Left ventricle myocardium superior (tissue), 1 donor: ENCODE data around the gene HOXA2. TPM values are rescaled to one million over a fixed set of nuclear protein-coding genes. Genes with fewer than 3 reads are reported as not detected.

Source experiments
- ATAC-seq: fragments of 200-7000 bp; cut with Tn5 transposase; one replicate; pipeline ENCODE4 v1.9.1; 2020; ENCODE audit warnings: mild to moderate bottlenecking, moderate library complexity
- DNase-seq: peaks from one replicate; pipeline ENCODE4 v3.0.0-alpha.2; 2020
- intact Hi-C: fragments of 100-400 bp; cut with micrococcal nuclease; formaldehyde crosslinking; loops from one replicate; pipeline ENCODE4 v1.11.0; 2022
- long read RNA-seq: library from polyadenylated mRNA; unstranded; transcript quantifications from one replicate; pipeline ENCODE4 v2.0.0, GENCODE V29; 2021
- total RNA-seq: library from RNA; stranded (reverse); fragmentation: NEBNext Ultra II Directional; extraction: Animal tissue kit (Norgen Biotek cat#: 25700); gene quantifications from one replicate; pipeline ENCODE4 v1.2.1, GENCODE V29; 2021
- donor health status: DM: no; HTN: yes; CAD: no; lungs with severe emphysema.

The HOXA2 gene
- total RNA-seq, result 0.12 TPM
- long read RNA-seq, result 0 reads

GRCh38 chr7:27102581-27103442 lies at the start of gene HOXA2:
Gene HOXA2, minus strand, starts transcription at chr7:27102683. Its CDS starts 183 bp downstream, at chr7:27102500.
- ATAC-seq (no peak), DNase-seq (no peak)
- intact Hi-C loops, result no loop called here

- ATAC-seq, result no peak
- intact Hi-C loops, result no loop called here
- no peak for DNase-seq
Measured at GRCh38 chr7:27151341-27151930, 49.0 kb upstream of the HOXA2 start.

GRCh38 chr7:27150568-27151340 lies 48.3 kb upstream of the HOXA2 start:
- intact Hi-C loops, result no loop called here
- ATAC-seq (peak; percentile 83), DNase-seq (peak; percentile 79)

- DNase-seq, result no peak
- ATAC-seq, result no peak
- intact Hi-C loops, result no loop called here
Measured at GRCh38 chr7:27149842-27150567, 47.5 kb upstream of the HOXA2 start.

- DNase-seq, result no peak
- no peak for ATAC-seq
- intact Hi-C loops, result no loop called here
Measured at GRCh38 chr7:27148756-27149641, 46.5 kb upstream of the HOXA2 start.

GRCh38 chr7:27148031-27148755 lies 45.7 kb upstream of the HOXA2 start:
- DNase-seq, result no peak
- ATAC-seq, result no peak
- intact Hi-C loops, result no loop called here

- ATAC-seq, result no peak
- no peak for DNase-seq
- intact Hi-C loops, result no loop called here
Measured at GRCh38 chr7:27147199-27148030, 44.9 kb upstream of the HOXA2 start, which contains the start of gene HOXA6. Gene HOXA6, minus strand, starts transcription at chr7:27147774. Its CDS starts 25 bp downstream, at chr7:27147749.

- ATAC-seq, result no peak
- intact Hi-C loops, result no loop called here
- DNase-seq, result no peak
Measured at GRCh38 chr7:27146491-27147198, 44.2 kb upstream of the HOXA2 start.

- ATAC-seq (no peak), DNase-seq (no peak)
- intact Hi-C loops, result no loop called here
Measured at GRCh38 chr7:27145914-27146412, 43.5 kb upstream of the HOXA2 start.

GRCh38 chr7:27145165-27145913 lies 42.9 kb upstream of the HOXA2 start:
- DNase-seq, result no peak
- no peak for ATAC-seq

GRCh38 chr7:27144781-27145164 lies 42.3 kb upstream of the HOXA2 start:
- ATAC-seq, result no peak

More at GRCh38 chr7:27145165-27145913, 42.9 kb upstream of the HOXA2 start:
- intact Hi-C loops, result no loop called here

GRCh38 chr7:27143950-27144780 lies 41.7 kb upstream of the HOXA2 start:
- DNase-seq, result no peak
- intact Hi-C loops, result no loop called here

More at GRCh38 chr7:27144781-27145164, 42.3 kb upstream of the HOXA2 start:
- no peak for DNase-seq
- intact Hi-C loops, result no loop called here

GRCh38 chr7:27143023-27143949 lies 40.8 kb upstream of the HOXA2 start, which contains the start of gene HOXA5:
Gene HOXA5, minus strand, starts transcription at chr7:27143681. Its CDS starts 74 bp downstream, at chr7:27143607.
- intact Hi-C loops, result no loop called here
- DNase-seq (no peak), ATAC-seq (no peak)

More at GRCh38 chr7:27143950-27144780, 41.7 kb upstream of the HOXA2 start:
- ATAC-seq, result no peak
